ENCODE measurements around the gene GPATCH3. TPM values are rescaled to one million over a fixed set of nuclear protein-coding genes. Genes with fewer than 3 reads are reported as not detected.

Gene GPATCH3
- total and polyA plus RNA-seq, 2 donors (not counting 3 experiments of a cell fraction or from before 2014, with no cell fraction given): 12.1 to 17.7 TPM

- Histone ChIP-seq H3K27me3 (ENCODE audit: control insufficient read depth in 2 of 2, insufficient read depth in 2 of 2, low read length in 2 of 2) (no peaks in the 10 kb centered on the region), H3K4me1 (ENCODE audit: control insufficient read depth, extremely low read depth, insufficient read depth, low read length) (peaks cover 11% of the 10 kb centered on the region), H2AFZ (ENCODE audit: low read depth, low read length) (peak within 1 kb of the TSS; percentile 91), H3K79me2 (ENCODE audit: control insufficient read depth, insufficient read depth, low read length) (no peaks in the 10 kb centered on the region), H4K20me1 (replicated peaks; ENCODE audit: control insufficient read depth, extremely low read depth, insufficient read depth, low read length) (no peaks in the 10 kb centered on the region), H3K27ac (ENCODE audit: insufficient read depth, low read depth, low read length) (no peak within 1 kb of the TSS), H3K4me3 (replicated peaks in 1 of 3; ENCODE audit: insufficient read depth in 1 of 3, low read depth in 1 of 3, low read length in 3 of 3) (no peak within 1 kb of the TSS), H3K9ac (replicated peaks; ENCODE audit: extremely low read depth, insufficient read depth, low read length) (no peak within 1 kb of the TSS), H3K9me1 (replicated peaks; ENCODE audit: control insufficient read depth, extremely low read depth, insufficient read depth, low read length) (no peaks in the 10 kb centered on the region), H3K4me2 (ENCODE audit: insufficient read depth, low read length) (no peak within 1 kb of the TSS), H3K9me3 (replicated peaks; ENCODE audit: control insufficient read depth, insufficient read depth, low read length) (no peaks in the 10 kb centered on the region), H3K36me3 (ENCODE audit: control insufficient read depth in 2 of 2, extremely low read depth in 1 of 2, insufficient read depth in 2 of 2, low read length in 2 of 2) (no peaks in the 10 kb centered on the region)
- ChIA-PET CTCF (interaction anchor here (2.9 kb wide), 1 partner anchor 15 kb away, joined by 17 read pairs; no protein-coding TSS in a partner anchor), POLR2A (no interaction called here)
- intact Hi-C loops (cut with micrococcal nuclease) (no loop called here), dilution Hi-C loops (cut with MboI; ENCODE audit: extremely low pct_ligation_motif_present, low sequenced_read_pairs) (no loop called here)
- no peak for FAIRE-seq
- DNase-seq (ENCODE audit: low read depth, low spot score): no peak
- BruUV-seq (replicated peaks): no TSS peak
- TF ChIP-seq GATA2 (IDR thresholded peaks at IDR 0.05; ENCODE audit: insufficient read depth, insufficient read length, low read depth, low read length) (no peak), JUN (IDR thresholded peaks at IDR 0.05; ENCODE audit: borderline replicate concordance, insufficient read depth, insufficient read length, low read depth) (no peak), CTCF (IDR thresholded peaks at IDR 0.05; ENCODE audit: extremely low read depth in 1 of 2, insufficient read depth in 1 of 2, low read depth in 1 of 2, low read length in 2 of 2) (peak; percentile 14 to 25)
These were observed 37.2 kb downstream of the GPATCH3 start, which contains the start of gene SFN for GRCh38 chr1:26862781-26863684. TSS of gene SFN (plus strand) at chr1:26863149. CDS start at chr1:26863213, 64 bp downstream.

Data from endothelial cell of umbilical vein (primary cell).